Activated CD4-positive, alpha-beta T cell treated with anti-CD3 and anti-CD28 coated beads, Interleukin-2, amount 10 ng/mL, durations not matched to agents 24 days and 14 days (primary cell): Measurements from ENCODE around the gene SARNP. TPM values are rescaled to one million over a fixed set of nuclear protein-coding genes. Genes with fewer than 3 reads are reported as not detected.

Experiments
- DNase-seq: peaks from one replicate; pipeline ENCODE4 v3.0.0; 2022
- H3K27ac Mint-ChIP-seq: one replicate; pipeline ENCODE4 v1.8.0; 2022; ENCODE audit warnings: mild to moderate bottlenecking, mixed read lengths
- H3K27me3 Mint-ChIP-seq: one replicate; pipeline ENCODE4 v1.8.0; 2022; ENCODE audit warnings: mixed read lengths
- H3K36me3 Mint-ChIP-seq: one replicate; pipeline ENCODE4 v1.8.0; 2022; ENCODE audit warnings: low read depth, mild to moderate bottlenecking, mixed read lengths
- H3K4me1 Mint-ChIP-seq: one replicate; pipeline ENCODE4 v1.8.0; 2021; ENCODE audit warnings: mixed read lengths
- H3K4me3 Mint-ChIP-seq: one replicate; pipeline ENCODE4 v1.8.0; 2022; ENCODE audit warnings: mild to moderate bottlenecking, moderate library complexity, mixed read lengths
- H3K9me3 Mint-ChIP-seq: one replicate; pipeline ENCODE4 v1.8.0; 2021; ENCODE audit warnings: mixed read lengths
- intact Hi-C: fragments of 100-400 bp; cut with micrococcal nuclease; formaldehyde crosslinking; loops from one replicate; pipeline ENCODE4 v1.15.1; 2023
- total RNA-seq: library from RNA; stranded (reverse); gene quantifications from 2 replicates; pipeline ENCODE4 v1.2.3, GENCODE V29; 2022

Gene SARNP
- total RNA-seq, 1 donor from 2014 or later, result 81.6 TPM

DNA sequence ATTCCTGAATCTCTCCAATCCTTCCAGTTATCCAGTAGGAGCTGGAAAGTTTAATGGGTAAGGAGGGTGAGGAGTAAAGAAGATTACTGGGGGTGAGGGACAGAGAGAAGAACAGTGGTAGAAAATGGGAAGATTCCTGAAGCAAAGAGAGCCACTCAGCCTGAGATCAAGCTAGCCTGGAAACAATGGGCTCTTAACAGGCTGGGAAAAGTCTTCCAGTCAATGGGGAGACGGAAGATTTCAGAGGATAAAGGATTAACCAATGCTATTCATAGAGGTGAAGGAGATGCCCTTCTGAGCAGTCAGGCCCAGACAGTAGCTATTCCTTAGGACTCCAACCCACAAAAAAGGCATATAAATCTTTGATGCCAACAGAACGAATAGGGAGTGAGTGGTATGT, 59.8 kb downstream of the SARNP start:
- Mint-ChIP-seq H3K27me3 (no peaks in the 10 kb centered on the region), H3K9me3 (peaks cover 3% of the 10 kb centered on the region), H3K27ac (peak overlapping the region; percentile 2), H3K4me1 (peaks cover 10% of the 10 kb centered on the region), H3K36me3 (peaks cover 66% of the 10 kb centered on the region), H3K4me3 (no peak overlapping the region)
- no peak for DNase-seq
- intact Hi-C loops, result no loop called here

GRCh38 chr12:55755246-55755645, 62.3 kb downstream of the SARNP start:
- no peak for DNase-seq
- intact Hi-C loops, result no loop called here
- H3K4me1 Mint-ChIP-seq, result peaks cover 3% of the 10 kb centered on the region
- no peaks in the 10 kb centered on the region for H3K9me3 Mint-ChIP-seq
- H3K4me3 Mint-ChIP-seq, result no peak overlapping the region
- peaks cover 66% of the 10 kb centered on the region for H3K36me3 Mint-ChIP-seq
- H3K27ac Mint-ChIP-seq, result peak overlapping the region; percentile 49
- no peaks in the 10 kb centered on the region for H3K27me3 Mint-ChIP-seq

DNA sequence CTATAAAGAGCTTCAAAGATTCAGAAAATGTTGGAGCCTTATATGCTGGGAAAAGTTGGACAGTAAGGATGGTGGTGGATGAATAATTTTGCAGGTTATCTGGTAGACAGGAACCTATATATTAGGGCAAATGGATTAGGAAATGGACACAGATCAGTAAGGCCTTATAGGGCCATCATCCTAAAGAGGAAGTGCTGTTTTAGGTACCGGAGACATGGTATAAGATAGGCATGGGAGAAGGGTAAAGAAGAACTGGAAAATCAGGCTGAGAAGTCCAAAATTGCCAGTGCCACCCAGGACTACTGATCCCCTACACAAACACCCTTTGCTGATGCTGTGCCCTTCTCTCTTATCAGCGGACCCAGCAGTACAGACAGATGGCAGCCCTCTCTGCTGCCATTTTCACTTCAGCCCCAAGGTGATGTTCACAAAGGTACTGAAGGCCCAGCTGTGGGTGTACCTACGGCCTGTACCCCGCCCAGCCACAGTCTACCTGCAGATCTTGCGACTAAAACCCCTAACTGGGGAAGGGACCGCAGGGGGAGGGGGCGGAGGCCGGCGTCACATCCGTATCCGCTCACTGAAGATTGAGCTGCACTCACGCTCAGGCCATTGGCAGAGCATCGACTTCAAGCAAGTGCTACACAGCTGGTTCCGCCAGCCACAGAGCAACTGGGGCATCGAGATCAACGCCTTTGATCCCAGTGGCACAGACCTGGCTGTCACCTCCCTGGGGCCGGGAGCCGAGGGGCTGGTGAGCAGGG, 69.1 kb downstream of the SARNP start:
- Mint-ChIP-seq H3K27ac (no peak overlapping the region), H3K4me1 (peaks cover 21% of the 10 kb centered on the region), H3K9me3 (no peaks in the 10 kb centered on the region), H3K4me3 (no peak overlapping the region), H3K27me3 (no peaks in the 10 kb centered on the region), H3K36me3 (peaks cover 36% of the 10 kb centered on the region)
- intact Hi-C loops, result no loop called here
- no peak for DNase-seq

GRCh38 chr12:55746913-55747231, 70.7 kb downstream of the SARNP start:
- H3K9me3 Mint-ChIP-seq, result no peaks in the 10 kb centered on the region
- peaks cover 4% of the 10 kb centered on the region for H3K27me3 Mint-ChIP-seq
- intact Hi-C loops, result no loop called here
- H3K4me1 Mint-ChIP-seq, result peaks cover 30% of the 10 kb centered on the region
- no peak overlapping the region for H3K4me3 Mint-ChIP-seq
- DNase-seq, result no peak
- H3K27ac Mint-ChIP-seq, result no peak overlapping the region
- peaks cover 28% of the 10 kb centered on the region for H3K36me3 Mint-ChIP-seq

- H3K27ac Mint-ChIP-seq, result peak overlapping the region; percentile 26
- H3K36me3 Mint-ChIP-seq, result peaks cover 27% of the 10 kb centered on the region
- DNase-seq, result no peak
- no peaks in the 10 kb centered on the region for H3K9me3 Mint-ChIP-seq
- peaks cover 32% of the 10 kb centered on the region for H3K4me1 Mint-ChIP-seq
- H3K4me3 Mint-ChIP-seq, result peak overlapping the region; percentile 36
- H3K27me3 Mint-ChIP-seq, result peaks cover 4% of the 10 kb centered on the region
- intact Hi-C loops, result no loop called here
These were observed 71.2 kb downstream of the SARNP start for GRCh38 chr12:55746174-55746912.

DNA sequence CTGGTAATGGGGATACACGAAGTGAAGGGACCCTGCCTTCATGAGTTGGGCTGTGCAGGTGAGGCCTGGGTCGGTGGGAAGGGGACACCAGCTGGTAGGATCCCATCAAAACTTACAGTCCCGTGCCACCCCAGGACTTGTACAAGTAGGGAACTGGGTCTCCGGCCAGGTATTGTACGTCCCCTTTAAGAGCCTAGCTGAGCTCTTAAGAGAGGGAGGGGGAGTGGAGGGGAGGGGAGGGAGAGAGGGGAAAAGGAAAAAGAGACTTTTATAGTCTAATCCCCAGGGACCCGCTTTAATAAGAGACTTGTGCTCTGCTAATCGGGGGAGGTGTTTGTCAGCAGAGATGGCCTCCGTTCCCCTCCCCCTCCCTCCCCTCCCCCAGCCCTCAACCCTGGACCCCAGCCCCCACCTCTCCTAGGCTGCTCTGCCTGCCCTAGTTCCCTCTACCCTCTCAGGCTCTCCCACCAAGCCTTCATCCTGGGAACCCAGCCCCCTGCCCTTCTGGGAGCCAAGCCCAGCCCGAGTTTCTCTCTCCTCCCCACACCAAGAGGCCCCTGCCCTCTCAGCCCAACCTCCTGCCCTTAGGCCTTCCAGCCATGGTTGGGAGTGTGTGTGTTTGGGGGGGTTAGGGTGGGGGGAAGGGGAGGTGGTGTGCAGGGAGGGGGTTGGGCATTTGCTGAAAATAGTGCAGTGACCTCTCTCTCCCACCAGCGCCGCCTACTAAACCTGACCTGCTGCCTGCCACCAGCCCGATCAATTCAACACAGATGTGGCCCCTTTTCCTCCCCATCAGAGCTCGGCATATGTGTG, 72.0 kb downstream of the SARNP start:
- Mint-ChIP-seq H3K27me3 (peaks cover 4% of the 10 kb centered on the region), H3K27ac (peak overlapping the region; percentile 26), H3K36me3 (peaks cover 20% of the 10 kb centered on the region), H3K9me3 (no peaks in the 10 kb centered on the region), H3K4me1 (peaks cover 34% of the 10 kb centered on the region), H3K4me3 (peak overlapping the region; percentile 93)
- intact Hi-C loops, result no loop called here
- DNase-seq, result no peak

- no peak overlapping the region for H3K27ac Mint-ChIP-seq
- intact Hi-C loops, result loop anchor here (5.0 kb wide), 1 partner anchor 358 kb away; the partner anchor contains the start of gene PA2G4
These were observed 73.0 kb downstream of the SARNP start for GRCh38 chr12:55744340-55745030.

DNA sequence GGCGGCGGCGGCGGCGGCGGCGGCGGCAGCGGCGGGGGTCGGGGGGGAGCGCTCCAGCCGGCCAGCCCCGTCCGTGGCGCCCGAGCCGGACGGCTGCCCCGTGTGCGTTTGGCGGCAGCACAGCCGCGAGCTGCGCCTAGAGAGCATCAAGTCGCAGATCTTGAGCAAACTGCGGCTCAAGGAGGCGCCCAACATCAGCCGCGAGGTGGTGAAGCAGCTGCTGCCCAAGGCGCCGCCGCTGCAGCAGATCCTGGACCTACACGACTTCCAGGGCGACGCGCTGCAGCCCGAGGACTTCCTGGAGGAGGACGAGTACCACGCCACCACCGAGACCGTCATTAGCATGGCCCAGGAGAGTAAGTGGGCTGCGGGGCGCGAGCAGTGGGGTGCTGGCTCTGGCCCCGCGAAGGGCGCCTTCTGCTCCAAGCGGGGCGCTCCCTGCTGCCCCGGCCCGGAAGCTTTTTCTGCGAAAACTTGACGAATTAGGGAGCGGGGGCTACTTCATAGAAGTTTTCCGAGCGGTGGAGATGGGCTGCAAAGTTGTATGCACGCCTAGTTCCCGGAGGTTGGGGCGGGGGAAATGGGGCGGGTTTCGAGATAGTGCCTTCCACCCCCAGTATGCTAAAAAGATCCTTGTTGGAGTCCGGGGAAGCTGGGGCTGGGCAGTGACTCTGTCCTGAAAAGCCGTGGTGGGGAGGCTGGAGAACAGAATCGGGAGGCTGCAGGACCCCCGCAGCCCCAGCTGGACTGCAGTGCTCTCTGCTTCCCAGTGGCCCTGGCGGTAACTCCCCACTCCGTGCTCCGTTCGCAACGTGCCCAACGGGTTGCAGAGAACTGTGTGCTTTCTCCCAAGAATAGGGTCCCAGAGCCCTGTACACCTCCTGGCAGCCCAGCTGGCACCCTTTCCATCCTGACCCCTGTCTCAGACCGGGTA, 73.9 kb downstream of the SARNP start:
- peaks cover 7% of the 10 kb centered on the region for H3K36me3 Mint-ChIP-seq
- H3K27ac Mint-ChIP-seq, result peak overlapping the region; percentile 71
- intact Hi-C loops, result loop anchor here (5.0 kb wide), 1 partner anchor 359 kb away; the partner anchor contains the start of gene PA2G4
- peaks cover 37% of the 10 kb centered on the region for H3K4me1 Mint-ChIP-seq
- peak overlapping the region; percentile 93 for H3K4me3 Mint-ChIP-seq
- H3K9me3 Mint-ChIP-seq, result no peaks in the 10 kb centered on the region
- peaks cover 4% of the 10 kb centered on the region for H3K27me3 Mint-ChIP-seq
- peak; percentile 84 for DNase-seq

More at GRCh38 chr12:55744340-55745030, 73.0 kb downstream of the SARNP start:
- H3K27me3 Mint-ChIP-seq, result peaks cover 4% of the 10 kb centered on the region
- H3K36me3 Mint-ChIP-seq, result peaks cover 15% of the 10 kb centered on the region
- H3K4me3 Mint-ChIP-seq, result peak overlapping the region; percentile 93
- no peak for DNase-seq
- H3K4me1 Mint-ChIP-seq, result peaks cover 34% of the 10 kb centered on the region
- H3K9me3 Mint-ChIP-seq, result no peaks in the 10 kb centered on the region

- intact Hi-C loops, result loop anchor here (5.0 kb wide), 1 partner anchor 359 kb away; the partner anchor contains the start of gene PA2G4
- H3K9me3 Mint-ChIP-seq, result no peaks in the 10 kb centered on the region
- H3K4me3 Mint-ChIP-seq, result peak within 1 kb of the TSS; percentile 98
- peaks cover 3% of the 10 kb centered on the region for H3K36me3 Mint-ChIP-seq
- DNase-seq, result peak; percentile 94
- H3K27me3 Mint-ChIP-seq, result peaks cover 4% of the 10 kb centered on the region
- H3K27ac Mint-ChIP-seq, result peak within 1 kb of the TSS; percentile 90
- H3K4me1 Mint-ChIP-seq, result peaks cover 41% of the 10 kb centered on the region
These were observed 74.7 kb downstream of the SARNP start, which contains the start of gene GDF11 for GRCh38 chr12:55742719-55743405. Gene GDF11 (plus strand): TSS chr12:55743122. CDS start chr12:55743317, 195 bp downstream.

GRCh38 chr12:55741931-55742680, 75.4 kb downstream of the SARNP start:
- Mint-ChIP-seq H3K27me3 (peaks cover 4% of the 10 kb centered on the region), H3K36me3 (peaks cover 3% of the 10 kb centered on the region), H3K4me3 (peak overlapping the region; percentile 98), H3K27ac (peak overlapping the region; percentile 90), H3K9me3 (no peaks in the 10 kb centered on the region), H3K4me1 (peaks cover 47% of the 10 kb centered on the region)
- no peak for DNase-seq
- intact Hi-C loops, result loop anchor here (5.0 kb wide), 1 partner anchor 360 kb away; the partner anchor contains the start of gene PA2G4

GRCh38 chr12:55739025-55739378, 78.5 kb downstream of the SARNP start:
- intact Hi-C loops, result loop anchor here (2.0 to 5.0 kb wide), 4 partner anchors 82 to 380 kb away; partner anchors contain the start of genes PYM1, RPS26 and ZC3H10
- Mint-ChIP-seq H3K27me3 (peaks cover 4% of the 10 kb centered on the region), H3K4me3 (peak overlapping the region; percentile 88), H3K4me1 (peaks cover 31% of the 10 kb centered on the region), H3K36me3 (no peaks in the 10 kb centered on the region), H3K27ac (no peak overlapping the region), H3K9me3 (no peaks in the 10 kb centered on the region)
- DNase-seq, result no peak
